ENCODE measurements around the gene LVRN. TPM values are rescaled to one million over a fixed set of nuclear protein-coding genes. Genes with fewer than 3 reads are reported as not detected.
"Not testable (repeated sequence)": the region's sequence is repeated elsewhere in the genome, so short reads cannot be mapped to it uniquely, and the experiment has no call there.

LVRN gene
- 18.4 TPM for total RNA-seq

DNA sequence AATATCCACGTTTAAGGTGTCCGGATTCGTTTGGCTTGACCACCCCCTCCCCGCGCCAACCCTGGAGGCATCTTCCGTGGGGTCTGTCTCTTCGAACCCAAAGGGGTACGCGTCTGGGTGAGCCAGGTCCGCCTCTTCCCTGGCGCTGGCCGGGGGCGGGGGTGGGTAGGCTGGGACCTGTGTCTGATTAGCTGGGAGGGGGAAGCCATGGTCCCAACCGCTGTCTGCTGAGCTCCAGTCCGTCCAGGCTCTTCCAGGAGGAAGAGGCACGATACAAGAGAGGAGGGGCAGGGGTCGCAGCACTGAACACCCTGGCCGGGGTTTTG lies at the start of gene LVRN:
TSS of gene LVRN (plus strand) at position 237 of the 326 bp plus-strand sequence. CDS start 143 bp downstream, outside the sequence.
- DNase-seq: no peak

GRCh38 chr5:115913623-115914400 lies 48.5 kb upstream of the LVRN start:
- DNase-seq: not testable (repeated sequence)

DNA sequence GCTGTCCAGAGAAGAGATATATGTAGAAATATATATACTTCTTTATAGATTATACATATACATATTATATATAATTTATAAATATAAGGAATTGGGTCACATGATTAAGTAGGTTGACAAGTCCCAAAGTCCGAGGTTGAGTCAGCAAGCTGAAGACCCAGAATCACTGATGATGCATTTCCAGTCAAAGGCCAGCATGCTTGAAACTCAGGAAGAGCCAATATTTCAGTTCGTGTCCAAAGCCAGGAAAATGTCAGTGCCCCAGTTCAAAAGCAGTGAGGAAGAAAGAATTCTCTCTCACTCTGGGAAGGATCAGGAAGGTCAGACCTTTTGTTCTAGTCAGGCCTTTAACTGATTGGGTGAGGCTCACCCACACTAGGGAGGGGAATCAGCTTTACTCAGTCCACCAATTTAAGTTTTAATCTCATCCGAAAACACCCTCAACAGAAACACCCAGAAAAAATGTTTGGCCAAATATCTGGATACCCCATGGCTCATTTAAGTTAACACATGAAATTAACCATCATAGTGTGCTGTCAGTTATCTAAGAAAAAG lies 42.0 kb upstream of the LVRN start:
- no peak for DNase-seq

DNA sequence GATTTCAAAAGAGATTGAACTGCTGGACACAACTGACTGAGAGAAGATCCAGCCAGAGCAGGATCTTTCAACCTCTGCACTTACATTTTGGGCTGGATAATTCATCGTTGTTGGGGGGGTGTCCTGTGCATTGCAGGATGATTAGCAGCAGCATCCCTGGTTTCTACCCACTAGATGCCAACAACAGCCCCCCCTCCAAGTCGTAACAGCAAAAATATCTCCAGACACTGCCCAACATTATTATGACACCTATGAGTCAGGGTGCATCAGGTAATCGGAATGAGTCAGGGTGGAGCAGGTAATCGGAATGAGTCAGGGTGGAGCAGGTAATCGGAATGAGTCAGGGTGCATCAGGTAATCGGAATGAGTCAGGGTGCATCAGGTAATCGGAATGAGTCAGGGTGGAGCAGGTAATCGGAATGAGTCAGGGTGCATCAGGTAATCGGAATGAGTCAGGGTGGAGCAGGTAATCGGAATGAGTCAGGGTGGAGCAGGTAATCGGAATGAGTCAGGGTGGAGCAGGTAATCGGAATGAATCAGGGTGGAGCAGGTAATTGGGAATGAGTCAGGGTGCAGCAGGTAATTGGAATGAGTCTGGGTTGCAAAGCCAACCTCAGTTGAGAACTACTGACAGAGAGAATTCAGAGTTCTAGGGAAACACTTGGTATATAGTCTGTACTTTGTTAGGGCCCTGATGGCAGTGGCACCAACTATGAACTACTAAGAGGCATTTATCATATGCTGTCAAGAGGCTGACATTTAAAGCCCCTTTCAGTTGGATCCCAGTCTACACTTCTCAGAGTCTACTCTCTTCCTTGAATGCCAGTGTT lies 33.5 kb upstream of the LVRN start:
- DNase-seq: not testable (repeated sequence)

GRCh38 chr5:115930171-115930570 lies 32.1 kb upstream of the LVRN start:
- DNase-seq: not testable (repeated sequence)

- DNase-seq: no peak
Measured at GRCh38 chr5:115930630-115931337, 31.5 kb upstream of the LVRN start.

DNA sequence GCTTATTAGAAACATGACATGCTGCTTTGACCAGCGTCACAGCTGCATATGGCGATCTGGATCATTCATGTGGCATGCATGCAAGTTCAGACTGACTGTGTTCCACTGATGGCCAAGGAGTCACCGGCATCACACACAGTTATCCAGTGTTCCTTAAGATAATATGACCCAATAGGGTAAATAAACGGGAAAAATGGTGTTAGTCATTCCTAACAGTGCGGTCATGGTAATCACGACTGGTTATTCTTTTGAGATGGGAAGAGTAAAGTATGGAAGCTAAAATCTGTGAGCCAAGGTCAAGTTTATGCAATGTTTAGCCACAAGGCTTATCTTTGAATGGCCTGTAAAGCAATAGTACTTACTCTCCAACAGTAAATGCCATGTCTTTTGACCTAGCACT lies 29.3 kb upstream of the LVRN start:
- no peak for DNase-seq

GRCh38 chr5:115934388-115934974 lies 27.8 kb upstream of the LVRN start:
- DNase-seq: no peak

- no peak for DNase-seq
Measured at GRCh38 chr5:115936031-115936430, 26.2 kb upstream of the LVRN start.

GRCh38 chr5:115939059-115939458 lies 23.2 kb upstream of the LVRN start:
- DNase-seq: no peak

DNA sequence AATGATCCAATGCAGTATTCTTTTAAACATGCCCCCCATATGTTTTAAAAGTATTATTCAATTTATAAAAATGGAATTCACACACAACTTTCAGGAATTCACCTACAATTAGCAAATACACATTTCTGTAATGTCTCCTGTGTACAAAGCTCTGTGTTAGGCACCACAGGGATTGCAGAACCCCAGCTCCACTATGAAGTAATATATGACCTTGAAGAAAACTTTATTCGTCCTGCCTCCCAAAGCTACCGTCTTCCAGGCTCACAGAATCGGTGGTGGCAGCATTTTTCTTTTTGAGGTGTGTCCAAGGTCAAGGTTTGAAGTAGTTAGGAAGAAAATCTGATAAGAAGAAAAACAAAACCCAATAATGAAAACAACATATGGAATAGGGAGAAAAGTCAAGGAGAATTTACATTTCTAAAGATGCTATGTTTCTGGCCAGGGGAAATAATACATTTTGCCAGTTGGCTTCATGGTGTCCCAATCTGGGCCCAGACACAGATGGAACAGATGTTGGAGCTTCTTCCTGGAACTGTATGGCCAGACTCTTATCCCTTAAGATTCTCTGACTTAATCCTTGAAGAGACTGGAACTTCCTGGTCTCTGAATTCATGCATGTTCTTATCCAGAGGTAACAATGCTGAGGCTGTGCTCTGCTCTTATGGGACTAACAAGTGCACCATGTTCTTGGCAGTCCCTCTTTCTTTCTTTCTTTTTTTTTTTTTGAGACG lies 22.0 kb upstream of the LVRN start:
- DNase-seq: peak; percentile 85

- DNase-seq: peak; percentile 57
Measured at GRCh38 chr5:115941051-115941675, 21.1 kb upstream of the LVRN start.

DNA sequence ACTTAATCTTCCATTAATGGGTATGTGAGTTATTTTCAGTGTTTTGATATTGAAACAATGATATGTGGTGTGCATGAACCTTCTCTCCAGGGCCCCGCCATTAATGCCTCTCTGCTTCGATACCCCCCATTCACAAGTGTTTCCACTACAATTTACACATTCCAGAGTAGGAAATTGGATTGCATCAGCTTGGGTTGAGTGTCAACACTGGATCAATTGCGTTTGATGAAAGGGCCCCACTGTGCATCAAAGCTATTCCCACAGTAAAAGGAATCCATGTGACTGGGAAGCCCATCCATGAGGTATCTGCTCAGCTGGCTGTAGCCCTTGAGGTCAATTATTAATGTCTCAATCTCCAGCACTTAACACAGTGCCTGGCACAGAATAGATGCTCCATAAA lies 17.8 kb upstream of the LVRN start:
- DNase-seq: no peak

DNA sequence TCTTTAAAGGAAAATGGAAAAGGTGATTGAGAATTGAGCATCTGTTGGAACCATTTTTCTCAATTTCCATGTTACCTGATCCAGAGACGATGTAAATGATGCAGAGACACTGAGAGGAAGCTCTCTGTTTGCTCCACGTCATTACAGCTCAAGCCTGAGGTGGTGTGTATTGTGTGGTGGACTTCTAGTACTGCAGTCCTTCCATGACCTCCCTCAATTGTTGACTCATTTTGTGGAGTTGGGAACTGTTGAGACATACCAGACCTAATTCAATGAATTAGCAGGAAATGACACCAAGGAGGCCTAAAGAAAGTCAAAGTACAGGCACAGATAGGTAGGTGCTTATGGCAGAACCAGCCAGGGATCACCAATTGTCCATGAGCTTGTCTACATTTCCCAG lies 15.6 kb upstream of the LVRN start:
- no peak for DNase-seq

DNA sequence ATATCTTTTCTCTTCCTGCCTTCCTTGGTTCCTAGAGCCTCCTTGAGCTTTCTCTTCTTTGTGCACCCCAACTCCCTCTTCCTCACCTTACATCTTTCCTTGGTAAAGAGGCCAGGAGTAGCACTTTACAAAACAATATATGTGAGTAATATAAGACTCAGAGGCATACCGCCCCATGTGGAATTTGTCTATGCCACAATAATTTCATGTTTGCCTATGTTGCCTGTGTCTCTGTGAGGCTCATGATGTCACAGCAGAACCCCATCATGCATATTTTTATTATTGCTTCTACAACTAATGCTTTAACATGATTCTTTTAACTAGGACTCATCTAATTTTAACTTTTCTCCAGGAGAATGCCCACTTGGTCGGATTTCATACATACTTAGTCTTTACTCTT lies 15.0 kb upstream of the LVRN start:
- DNase-seq: no peak

DNA sequence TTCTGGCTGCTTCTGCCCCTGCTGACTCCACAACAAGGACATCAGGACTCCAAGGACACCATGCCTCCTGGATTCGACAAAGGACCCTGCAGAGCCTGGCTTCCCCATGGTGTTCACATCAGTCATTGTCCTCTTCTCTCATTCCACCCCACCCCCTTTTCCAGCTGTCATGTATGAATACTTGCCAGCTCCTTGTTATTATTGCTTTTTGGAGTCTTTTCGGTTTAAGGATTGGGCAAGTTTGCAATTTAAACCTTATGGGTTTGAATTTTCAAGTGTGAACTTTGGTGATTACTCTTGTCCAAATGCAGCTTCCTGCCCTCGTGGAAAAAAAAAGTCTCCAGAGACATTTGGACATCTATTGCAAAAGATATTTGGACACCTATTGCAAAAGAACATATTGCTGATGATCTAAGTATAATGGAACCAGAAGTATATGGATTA lies 14.2 kb upstream of the LVRN start:
- DNase-seq: peak; percentile 69

GRCh38 chr5:115949096-115949495 lies 13.2 kb upstream of the LVRN start:
- DNase-seq: no peak

- DNase-seq: no peak
Measured at GRCh38 chr5:115952588-115952987, 9.7 kb upstream of the LVRN start.

GRCh38 chr5:115954144-115954543 lies 8.1 kb upstream of the LVRN start:
- no peak for DNase-seq

DNA sequence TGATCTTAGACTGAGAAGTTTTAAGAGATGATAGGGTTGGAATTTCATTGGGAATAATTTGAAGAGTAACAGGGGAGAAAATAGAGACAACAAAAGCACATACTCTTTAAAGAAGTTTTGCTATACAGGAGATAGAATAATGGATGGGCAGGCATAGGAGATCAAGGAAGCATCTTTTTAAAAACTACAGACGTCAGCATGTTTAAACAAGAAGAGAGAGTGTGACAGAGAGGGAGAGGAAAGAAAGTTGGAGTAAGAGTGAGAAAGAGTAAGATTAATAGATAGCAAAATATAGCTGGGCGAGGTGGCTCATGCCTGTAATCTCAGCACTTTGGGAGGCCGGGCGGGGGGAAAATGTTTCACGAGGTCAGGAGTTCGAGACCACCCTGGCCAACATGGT lies 5.3 kb upstream of the LVRN start:
- DNase-seq: no peak
